ENCODE measurements around the gene ULK4.
"Not testable (repeated sequence)": the region's sequence is repeated elsewhere in the genome, so short reads cannot be mapped to it uniquely, and the experiment has no call there.

ULK4 gene

DNA sequence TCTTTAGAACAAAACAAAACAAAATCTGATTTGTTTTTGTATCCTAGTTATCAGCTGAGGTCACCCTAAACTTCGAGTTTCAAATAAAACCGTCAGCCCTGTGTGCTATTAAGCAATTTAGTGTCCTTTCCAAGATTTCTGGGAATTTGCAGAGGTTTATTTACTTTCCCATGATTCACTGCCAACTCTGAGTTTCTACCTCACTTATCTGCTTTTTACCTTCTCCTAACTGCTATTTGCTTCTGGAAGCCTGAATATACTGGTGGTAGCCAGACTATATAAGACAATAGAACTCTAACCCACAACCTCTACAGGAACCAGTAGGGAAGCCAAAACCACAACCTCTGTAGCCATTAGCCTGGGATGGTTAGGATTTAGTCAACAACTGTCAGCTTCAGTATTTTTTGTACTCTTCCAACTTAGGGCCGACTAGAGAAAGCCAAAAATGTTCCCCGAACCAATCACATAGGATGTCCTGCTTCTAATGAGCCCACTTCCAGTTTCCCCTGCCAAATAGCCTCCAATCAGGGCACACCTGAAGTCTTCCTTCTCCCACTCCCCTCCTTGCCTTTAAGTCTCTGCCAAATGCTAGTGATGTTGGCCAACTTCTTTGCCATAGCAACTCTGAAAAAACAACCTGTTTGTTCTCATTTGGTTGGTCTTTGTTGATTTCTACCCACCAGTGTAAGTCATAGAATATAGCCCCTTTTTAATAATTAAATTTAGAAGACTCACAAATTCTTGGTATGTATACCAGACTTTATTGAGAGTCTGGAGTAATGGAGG is 273.1 kb downstream of the ULK4 start:
- DNase-seq (ENCODE audit: low read depth) = no peak

DNA sequence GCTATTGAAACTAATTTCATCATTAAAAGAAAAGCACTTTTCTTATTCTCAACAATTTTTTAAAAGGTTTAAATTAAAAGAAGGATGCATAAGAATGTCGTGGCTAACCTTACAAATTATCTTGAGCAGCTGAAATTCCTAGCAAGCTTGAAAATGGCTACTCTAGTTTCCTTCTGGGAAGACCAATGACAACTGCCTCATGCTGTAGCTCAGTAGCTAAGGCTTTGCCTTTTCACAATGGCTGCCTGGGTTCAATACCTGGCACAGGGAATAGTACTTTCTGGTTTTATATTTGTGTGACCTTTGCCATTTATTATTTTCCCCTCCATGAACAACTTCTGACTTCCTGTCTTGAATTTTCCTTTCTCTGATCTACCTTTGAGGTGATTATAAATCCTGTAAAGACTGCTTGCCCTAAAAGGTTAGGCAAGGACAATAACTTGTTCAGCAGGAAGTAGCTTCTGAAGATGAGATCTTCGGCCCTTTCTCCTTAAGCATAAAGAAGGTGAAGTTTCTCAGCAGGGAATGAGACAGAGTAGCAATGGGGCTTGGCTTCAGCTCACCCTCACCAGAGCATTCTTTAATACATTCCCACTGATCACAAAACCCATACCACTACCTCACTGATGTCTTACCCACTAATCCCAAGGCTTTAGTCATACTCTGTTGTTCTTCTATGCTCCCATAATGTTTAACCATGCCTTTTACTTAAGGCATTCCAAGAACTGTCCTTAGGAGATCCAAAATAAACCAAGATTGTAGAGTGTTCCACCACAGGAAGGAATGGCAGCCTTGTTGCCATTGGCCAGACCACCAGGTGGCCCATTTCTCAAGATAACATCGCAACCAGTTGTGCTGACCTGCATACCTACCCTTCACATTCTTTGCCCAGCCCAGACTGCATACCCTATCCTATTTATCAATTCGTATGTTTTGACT is 276.8 kb downstream of the ULK4 start:
- no peak for DNase-seq (ENCODE audit: low read depth)

DNA sequence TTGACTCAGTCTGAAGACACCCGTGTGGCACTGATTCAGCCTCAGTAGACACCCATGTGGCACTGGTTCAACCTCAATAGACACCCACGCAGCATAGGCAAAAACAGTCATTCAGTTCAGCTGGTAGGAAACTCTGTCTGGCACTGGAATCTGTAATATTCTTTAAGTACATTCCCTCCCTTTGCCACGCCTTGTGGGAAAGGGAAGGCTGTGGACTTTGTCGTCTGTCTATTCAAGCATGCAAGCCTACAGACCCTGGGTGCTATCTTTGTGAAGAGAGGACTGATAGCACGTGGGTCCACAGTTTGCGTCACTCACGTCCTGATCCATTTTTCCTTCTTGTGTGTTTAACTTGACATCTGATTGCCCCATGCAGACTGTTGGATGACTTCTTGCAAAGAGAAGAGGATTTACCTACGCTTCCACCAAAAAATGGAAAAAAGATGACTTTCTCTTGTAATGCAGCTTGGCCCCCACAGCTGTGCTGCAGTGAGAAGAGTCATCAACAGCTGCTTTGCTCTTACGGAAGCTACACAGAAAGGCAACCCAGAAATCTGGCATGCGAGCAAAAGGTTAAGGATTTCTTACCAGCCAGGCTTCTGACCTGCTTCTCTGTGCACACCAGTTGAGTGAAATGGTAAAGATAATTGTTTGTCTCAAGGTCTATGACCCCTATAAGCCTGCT is 278.1 kb downstream of the ULK4 start:
- no peak for DNase-seq (ENCODE audit: low read depth)

DNA sequence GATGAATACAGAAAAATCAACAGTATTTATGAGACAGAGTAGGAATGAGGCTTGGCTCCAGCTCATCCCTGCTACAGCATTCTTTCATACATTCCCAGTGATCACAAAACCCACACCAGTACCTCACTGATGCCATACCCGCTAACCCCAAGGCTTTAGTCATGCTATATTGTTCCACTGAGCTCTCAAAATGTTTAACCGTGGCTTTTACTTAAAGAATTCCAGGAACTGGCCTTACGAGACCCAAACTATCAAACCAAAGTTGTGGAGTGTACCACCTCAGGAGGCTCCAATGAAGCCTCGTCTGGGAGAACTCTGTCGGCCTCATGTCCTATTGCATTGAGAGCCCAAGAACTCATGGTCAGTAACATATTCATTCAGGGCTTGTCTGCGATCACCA is 278.9 kb downstream of the ULK4 start:
- no peak for DNase-seq (ENCODE audit: low read depth)

- DNase-seq (ENCODE audit: low read depth) = no peak
These were observed 279.5 kb downstream of the ULK4 start for GRCh38 chr3:41682382-41682781.

GRCh38 chr3:41681479-41681878 is 280.4 kb downstream of the ULK4 start:
- no peak for DNase-seq (ENCODE audit: low read depth)

DNA sequence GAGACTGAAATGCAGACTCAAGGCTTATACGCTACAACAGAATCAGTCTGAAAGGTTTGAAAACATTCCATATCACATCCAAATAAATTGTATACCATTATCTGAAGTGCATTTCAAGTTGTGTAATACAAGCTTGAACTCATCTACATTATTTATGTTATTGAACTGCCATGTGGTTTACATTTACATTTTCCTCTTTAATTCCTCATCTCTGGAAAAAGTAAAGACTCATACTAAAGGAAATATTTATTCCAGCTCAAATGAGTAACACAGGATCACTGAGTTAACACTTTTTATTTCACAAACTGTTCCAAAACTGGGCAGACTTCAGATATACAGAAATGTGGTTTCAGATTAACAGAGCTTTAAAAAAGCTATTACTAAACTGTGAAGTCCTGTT is 282.5 kb downstream of the ULK4 start:
- no peak for DNase-seq (ENCODE audit: low read depth)

DNA sequence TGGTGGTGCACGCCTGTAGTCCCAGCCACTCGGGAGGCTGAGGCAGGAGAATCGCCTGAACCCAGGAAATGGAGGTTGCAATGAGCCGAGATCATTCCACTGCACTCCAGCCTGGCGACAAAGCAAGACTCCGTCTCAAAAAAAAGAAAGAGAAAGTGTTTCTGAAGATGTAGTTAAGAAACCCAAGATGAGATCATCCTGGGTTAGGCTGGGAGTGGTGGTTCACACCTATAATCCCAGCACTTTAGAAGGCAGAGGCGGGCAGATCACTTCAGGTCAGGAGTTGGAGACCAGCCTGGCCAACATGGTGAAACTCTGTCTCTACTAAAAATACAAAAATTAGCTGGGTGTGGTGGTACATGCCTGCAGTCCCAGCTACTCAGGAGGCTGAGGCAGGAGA is 286.8 kb downstream of the ULK4 start:
- not testable (repeated sequence) for DNase-seq (ENCODE audit: low read depth)

DNA sequence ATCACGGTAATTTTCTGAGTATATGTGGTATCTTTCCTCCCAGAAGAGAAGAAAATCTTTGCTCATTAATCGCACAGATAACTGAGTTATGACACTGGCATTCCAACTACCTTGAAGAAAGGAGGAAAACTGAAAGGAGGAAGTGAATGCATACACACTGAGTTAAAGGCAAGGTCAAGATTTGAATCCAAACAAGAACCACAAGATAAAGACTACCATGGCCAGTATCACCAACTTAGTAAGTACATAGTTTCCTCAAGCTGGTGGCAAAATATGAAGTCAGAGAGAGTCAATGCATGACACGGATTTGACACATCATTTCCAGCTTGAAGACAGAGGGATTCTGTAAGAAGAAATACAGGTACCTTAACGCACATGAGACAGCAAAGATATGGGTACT is 287.5 kb downstream of the ULK4 start:
- no peak for DNase-seq (ENCODE audit: low read depth)

DNA sequence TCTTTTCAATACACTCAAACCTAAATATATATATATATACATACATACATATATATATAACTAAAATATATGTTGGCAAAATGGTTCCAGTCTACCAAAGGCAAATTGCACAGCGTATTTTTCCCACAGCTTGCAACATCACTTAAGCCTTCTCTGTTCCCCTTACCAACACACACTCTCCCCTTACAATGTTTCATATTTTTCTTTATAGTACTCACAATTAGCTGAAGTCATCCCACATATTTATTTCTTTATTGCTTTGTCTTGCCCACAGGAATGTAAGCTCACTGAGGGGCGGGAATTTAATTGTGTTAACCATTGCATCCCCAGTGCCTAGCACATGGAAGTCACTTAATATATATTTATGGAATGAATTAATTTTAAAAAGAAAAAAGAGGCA is 288.3 kb downstream of the ULK4 start:
- no peak for DNase-seq (ENCODE audit: low read depth)

DNA sequence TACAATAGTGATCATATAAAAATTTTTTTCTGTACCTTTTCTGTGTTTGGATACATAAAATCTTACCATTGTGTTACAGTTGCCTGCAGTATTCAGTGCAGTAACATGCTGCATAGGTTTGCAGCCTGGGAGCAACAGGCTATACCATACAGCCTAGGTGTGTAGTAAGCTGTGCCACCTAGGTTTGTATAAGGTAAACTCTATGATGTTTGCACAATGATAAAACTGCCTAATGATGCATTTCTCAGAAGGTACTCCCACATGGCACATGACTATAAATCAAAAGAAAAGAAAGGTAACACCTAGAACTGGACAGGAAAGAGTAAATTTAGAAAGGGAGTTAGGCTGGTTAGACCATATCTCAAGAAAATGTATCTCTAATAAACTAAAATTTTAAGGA is 293.5 kb downstream of the ULK4 start:
- DNase-seq (ENCODE audit: low read depth) = no peak

DNA sequence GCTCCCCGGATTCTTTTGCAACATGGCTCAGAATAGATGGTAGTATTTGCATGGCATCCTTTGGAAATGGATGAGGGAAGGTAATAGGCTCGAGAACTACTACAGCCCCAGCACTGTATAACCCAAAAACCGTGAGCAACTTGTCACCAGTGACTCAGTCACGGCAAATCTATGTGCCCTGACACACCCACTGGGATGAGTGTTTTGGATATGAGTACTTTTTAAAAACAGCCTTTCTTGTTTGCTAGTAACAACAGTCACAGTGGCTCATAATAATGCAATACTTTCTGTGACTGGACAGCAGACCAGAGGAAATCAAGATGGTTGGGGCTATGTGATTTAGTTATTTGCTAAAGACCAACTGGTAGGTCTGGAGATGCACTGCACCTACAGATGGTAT is 299.6 kb downstream of the ULK4 start:
- DNase-seq (ENCODE audit: low read depth) = no peak

- DNase-seq (ENCODE audit: low read depth) = no peak
These were observed 300.1 kb downstream of the ULK4 start for GRCh38 chr3:41661796-41662195.

GRCh38 chr3:41660510-41660909 is 301.4 kb downstream of the ULK4 start:
- DNase-seq (ENCODE audit: low read depth) = no peak

DNA sequence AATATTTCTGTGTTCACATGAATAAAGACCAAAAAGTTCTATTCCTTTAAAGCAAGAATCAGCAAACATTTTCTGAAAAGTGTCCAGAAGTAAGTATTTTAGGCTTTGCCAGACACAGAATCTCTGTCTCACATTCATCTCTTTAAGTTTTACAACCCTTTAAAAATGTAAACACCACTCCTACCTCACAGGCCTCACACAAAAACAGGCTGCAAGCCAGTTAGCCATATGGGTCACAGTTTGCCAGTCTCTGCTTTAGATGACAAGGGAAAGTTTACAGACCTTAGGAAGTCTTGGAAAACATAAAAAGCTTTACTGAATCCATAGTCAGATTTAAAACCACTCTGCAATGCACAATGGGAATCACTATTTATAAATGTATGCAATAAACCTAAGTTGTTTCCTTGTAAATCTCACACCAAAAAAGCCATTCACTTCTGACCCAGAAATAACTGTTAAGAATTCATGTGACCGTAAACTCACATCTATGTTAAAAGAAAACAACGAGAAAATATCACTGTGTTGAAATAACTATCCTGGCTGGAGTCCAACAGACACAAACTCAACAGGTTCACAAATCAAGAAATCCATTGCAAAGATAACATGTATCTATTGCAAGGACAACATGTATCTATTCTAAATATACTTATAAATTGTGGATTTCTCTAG is 308.2 kb downstream of the ULK4 start:
- DNase-seq (ENCODE audit: low read depth) = no peak

DNA sequence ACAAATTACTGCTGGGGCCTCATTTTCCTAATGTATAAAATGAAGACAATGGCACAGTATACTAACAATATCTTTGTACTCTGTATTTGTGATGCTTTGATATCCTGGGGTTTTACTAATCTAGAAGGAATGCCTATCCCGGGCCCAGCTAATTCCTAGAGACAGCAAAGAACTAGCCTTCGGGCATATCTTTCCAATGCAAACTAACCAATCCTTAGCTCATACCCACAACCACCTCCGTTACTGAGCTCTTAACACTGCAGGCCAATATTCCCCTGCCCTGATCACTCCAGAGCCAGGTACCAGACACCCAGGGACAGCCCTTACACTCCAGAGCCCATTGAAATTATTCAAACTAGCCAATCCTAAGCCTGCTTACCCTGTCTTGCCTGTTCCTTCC is 309.0 kb downstream of the ULK4 start:
- DNase-seq (ENCODE audit: low read depth) = no peak

- DNase-seq (ENCODE audit: low read depth) = no peak
These were observed 309.4 kb downstream of the ULK4 start for GRCh38 chr3:41652506-41652905.

DNA sequence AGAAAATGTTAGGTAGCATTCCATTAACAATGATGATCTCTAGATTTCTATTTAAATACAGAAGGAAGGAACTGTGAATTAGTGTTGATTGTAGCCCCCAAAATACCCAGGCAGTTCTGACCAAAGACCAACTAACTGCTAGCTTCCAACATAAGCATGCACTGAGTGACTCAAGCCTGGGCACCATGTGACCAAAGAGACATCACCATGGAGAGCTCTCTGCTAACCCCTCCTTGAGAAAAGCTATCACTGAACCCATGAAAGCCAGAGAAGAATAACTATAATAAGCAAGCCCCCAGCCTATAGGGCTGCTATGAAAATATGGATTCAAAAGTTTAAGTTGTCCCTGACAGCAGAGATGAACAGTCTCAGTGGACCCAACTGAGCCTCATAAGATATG is 310.2 kb downstream of the ULK4 start:
- DNase-seq (ENCODE audit: low read depth) = no peak

- no peak for DNase-seq (ENCODE audit: low read depth)
These were observed 311.5 kb downstream of the ULK4 start for GRCh38 chr3:41650406-41650805.

- no peak for DNase-seq (ENCODE audit: low read depth)
These were observed 312.7 kb downstream of the ULK4 start for GRCh38 chr3:41649129-41649739.

GRCh38 chr3:41647730-41648129 is 314.2 kb downstream of the ULK4 start:
- DNase-seq (ENCODE audit: low read depth) = not testable (repeated sequence)

DNA sequence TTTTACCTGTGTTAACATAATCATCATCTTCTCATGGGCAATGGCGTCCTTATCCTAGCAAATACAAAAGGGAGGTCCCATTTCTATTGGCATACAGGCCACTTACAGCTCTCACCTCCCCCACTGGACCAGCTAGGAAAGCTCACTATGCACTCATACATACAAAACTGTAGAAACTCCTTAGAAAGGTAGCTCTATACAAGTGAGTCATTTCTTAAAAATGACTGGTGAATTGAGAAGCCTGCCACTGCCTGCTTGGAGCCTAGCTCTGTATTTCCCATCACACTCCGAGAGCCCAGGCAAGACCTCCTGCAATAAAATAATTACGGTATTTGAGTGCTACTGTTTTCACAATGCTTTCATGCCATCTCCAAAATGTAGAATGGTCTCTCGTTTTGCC is 321.8 kb downstream of the ULK4 start:
- no peak for DNase-seq (ENCODE audit: low read depth)

Data from stimulated activated CD8-positive, alpha-beta memory T cell treated with anti-CD3 and anti-CD28 coated beads, Interleukin-4, amount 100 ng/mL, for 24 hours (primary cell).